Islet precursor cell (in vitro differentiated cells): ENCODE results near the gene MGLL.

Source experiments
- DNase-seq: peaks from one replicate; pipeline ENCODE4 v3.0.0-alpha.2; 2018

MGLL gene

DNA sequence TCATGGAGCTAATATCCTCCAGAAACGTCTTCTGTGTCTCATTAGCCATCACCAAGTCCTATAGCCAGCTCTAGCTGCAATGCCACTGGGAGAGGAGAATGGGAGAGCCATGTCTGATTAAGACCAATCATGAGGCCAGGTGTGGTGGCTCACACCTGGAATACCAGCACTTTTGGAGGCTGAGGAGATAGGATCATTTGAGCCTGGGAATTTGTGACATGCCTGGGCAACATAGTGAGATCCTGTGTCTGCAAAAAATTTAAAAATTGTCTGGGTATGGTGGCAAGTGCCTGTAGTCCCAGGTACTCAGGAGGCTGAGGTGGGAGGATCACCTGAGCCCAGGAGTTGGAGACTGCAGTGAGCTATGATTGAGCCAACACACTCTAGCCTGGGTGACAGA, 13.1 kb downstream of the MGLL start:
- no peak for DNase-seq

DNA sequence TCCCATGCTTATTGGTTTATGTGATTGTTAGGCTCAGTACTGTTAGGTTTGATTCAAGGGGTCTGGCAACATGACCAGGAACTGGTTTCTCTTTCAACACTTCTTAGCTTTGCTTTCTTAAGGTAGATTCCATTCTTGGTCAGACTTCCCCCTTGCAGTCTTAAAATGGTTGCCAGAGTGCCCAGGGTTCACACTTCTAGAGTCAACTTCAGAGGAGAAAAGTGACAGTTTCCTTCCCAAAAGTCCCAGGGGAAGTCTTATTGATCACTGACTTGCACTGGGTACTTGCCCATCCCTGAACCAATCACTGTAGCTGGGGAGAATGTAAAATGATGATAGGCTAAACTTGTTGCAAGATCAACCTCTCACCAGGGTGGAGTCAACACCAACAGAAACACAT, 14.1 kb downstream of the MGLL start:
- no peak for DNase-seq

DNA sequence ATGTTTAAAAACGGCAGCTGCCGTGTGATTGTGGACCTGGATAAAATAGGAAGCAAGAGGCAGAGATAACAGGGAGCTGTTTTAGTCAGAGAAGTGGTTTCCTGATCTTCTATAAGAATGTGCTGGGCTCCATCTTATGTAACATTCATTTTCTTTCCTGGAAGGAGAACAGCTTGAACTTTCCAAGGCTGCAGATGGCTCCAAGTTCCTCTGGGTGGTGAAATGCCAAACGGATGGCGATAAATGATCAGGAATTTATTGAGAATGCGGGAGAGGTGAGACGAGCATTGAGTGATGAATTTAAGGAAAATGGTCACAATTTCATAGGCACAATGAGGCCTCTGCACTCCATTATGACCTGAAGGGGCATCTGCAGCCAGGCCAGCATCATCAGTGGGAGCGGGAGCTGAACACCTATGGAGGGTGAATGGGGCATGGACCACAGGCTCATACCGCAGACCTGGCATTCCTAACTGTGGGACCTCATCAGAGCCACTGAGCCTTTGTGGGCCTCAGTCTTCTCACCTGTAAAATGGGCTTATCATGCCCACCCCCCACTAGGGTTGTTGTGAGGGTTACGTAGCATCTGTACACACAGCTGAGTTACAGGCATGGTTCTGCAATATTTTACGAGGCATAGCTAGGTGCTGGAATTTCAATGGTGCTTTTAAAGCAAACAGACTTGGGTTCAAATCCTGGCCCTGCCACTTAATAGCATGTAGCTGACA, 17.1 kb downstream of the MGLL start:
- no peak for DNase-seq

DNA sequence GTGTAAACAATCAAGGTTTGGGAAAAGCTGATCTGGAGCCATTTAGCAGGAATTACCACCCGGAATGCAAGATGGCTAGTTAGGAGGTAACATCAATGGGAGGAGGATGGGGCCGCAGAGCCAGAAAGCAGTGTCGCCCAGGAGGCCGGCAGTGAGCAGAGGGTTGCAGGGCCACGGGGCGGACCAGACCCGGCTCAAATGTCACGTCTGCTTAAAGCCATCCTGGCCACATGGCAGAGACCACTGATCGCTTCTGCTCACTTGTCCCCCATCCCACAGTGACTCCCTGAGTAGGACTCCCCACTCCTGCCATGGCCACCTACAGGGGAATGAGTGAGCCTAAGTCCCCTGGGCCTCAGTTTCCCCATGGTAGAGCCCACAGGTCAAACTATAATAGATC, 18.2 kb downstream of the MGLL start:
- DNase-seq: no peak

DNA sequence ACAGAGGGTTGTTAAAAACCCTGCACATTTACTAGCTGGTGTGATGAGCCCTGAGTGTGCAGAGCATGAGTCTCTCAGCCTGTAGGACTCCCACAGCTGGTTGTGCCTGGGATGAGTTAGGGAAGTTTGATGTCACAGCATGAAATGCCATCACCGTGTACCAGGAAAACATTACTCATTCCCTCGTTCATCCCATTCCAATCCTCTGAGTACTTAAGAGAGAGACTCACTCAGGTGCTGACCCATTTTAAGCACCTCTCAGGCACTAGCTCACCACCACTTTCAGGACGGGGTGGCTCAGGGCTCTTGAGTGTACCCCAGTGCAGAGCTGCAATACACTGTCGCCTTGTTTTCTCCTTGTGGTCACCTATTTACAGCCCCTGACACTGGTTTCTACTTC, 18.7 kb downstream of the MGLL start:
- DNase-seq: peak; percentile 87

DNA sequence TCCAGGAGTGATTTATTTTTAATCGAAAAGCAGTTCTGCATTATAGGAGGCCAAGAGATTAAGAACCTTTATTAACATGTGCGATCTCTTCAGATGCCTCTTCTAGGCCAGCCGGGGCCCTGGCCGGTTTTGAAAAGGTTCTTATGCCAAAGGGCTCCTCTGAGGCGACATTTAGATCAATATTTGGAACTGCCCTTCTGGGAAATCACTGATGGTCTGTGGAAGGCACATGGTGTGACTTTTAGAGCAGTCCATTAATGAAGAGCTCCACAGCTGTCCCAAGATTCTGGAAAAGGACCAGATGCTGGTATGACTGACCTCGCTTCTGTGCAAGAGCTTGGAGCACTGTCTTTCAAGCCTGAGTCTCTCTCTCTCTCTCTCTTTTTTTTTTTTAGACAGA, 19.7 kb downstream of the MGLL start:
- no peak for DNase-seq

DNA sequence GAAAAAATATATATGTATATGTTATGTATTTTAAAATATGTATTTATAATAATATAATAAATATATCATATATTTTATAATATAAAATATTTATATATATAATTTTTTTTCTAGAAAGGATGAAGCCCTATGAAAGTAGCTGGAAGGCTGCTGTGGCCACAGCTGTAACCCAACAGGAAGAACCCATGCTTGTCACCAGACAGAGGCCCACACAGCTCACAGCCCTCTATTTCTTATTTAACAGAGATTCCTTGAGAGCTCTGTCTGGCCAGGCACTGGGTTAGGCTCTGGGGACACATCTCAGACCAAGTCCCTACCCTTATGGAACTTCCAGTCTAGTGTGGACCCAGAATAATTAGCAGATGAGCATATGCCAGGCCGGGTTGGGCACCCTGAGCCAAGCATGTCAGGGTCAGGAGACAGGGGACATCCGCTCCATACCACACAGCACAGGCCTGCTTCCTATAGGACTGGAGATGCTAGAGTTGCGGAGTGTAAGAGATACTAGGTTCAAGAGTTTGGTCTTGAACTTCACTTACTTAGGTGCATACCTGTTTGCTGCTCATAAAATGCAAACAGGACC, 20.5 kb downstream of the MGLL start:
- no peak for DNase-seq

DNA sequence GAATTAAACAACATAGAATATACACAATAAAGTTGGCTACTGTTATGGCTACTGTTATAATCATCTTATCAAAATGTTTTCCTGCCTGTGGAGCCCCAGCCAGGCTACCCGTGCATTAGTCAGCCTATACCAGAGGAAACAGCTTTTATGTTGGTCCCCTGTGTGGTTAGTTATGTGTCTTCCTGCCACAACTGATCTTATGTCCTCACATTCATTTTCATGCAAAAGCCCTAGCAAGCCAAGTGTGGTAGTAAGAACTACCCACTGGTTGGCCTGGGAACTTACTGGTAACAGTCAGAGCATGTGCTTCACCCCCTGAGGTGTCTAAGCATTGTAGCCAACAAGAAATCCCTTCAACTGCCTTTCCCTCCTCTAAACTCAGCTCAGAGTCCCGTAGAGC, 21.8 kb downstream of the MGLL start:
- no peak for DNase-seq

DNA sequence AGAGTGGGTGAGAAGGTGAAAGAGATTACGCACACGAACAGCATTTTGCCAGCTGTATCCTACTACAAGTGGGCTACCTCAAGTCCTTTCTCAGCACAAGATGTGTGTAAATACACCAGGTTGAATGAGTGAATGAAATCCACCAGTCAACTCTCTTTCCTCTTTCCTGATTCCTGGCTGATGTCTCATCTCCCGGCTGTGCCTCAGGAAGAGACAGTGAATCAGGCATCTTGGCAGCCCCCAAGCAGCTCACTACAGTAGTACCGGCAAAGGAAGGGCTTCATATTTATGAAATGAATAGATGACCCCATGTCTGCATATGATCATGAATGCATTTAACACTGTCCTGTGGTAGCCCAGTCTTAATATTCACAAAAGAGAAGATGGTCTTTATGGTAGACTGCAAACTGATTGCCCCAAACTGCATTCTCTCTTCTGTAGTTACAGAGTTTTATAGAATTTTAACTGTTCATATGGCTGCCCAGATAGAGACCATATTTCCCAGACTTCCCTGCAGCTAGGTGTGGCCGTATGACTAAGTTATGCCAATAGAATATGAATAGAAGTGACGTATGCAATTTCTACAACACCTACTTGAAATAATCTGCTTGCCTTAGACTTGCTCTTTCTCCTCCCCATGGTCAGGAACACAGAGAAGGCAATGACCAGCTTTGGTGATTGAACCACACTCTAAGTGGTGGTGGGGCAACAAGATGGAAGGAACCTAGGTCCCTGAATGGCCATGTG, 22.7 kb downstream of the MGLL start:
- no peak for DNase-seq

DNA sequence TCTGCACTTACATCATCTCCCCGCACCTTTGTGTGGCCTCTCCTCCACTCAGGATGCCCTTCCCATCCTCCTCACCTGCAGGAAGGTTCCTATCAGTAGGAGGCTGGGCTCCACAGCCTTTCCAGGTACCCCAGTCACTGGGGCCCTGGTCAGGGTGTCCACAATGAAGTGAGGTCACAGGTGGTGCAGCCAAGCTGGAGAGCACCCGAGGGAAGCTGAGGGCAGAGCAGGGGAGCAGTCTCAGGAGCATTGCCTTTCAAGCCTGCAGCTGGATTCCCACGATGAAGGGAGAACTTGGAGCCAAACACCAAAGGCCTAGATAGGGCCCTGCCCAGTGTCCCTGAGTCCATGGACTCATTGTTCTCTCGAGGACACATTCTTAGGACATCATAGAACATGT, 23.6 kb downstream of the MGLL start:
- no peak for DNase-seq

DNA sequence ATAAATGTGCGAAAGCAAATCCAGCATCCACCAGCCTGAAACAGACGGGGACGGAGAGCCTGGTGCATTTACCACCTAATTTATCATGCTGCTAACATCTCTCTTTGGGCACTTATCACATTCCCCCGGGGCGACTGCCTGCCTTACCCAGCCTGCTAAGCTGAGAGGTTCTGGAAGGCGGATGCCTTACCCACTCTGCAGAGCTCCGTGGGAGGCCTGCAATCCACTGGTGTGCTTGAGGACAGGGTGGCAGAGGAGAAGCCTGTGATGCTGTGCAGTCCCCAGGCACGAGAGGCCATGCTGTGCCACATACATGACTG, 25.5 kb downstream of the MGLL start:
- no peak for DNase-seq

DNA sequence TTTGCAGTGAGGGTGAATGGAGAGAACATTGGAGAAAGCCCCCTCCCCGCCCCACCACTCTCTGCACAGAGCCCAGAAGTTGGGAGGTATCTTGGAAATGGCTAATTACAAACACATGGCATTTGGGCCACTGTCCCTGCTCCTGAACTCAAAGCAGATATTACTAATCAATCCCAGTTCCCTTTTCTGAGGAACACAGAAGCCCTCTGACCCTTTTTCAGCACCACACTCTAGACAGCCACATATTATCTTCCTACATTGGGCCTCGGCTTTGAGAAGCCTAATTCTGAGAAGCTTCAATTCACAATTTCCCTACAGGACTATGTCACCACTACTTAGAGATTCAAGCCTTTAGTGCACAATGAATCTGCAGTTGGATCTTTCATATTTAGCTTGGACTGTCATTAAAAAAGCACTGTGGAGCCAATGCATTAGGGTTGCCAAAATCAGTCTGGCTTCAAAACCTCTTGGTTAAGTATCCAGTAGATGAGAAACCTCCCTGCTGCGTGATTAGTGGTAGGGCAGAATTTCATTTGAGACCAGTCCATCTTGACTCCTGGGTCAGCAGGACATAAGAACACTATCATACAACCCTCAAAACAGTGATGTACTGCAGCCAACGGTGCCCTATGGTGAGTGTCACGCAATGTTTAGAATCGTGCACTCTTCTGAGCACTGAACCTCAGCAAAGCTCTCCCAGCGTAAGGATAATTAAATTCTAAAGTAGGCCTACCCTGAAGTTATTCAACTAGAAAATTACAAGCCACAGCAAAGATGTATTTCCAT, 26.1 kb downstream of the MGLL start:
- no peak for DNase-seq

DNA sequence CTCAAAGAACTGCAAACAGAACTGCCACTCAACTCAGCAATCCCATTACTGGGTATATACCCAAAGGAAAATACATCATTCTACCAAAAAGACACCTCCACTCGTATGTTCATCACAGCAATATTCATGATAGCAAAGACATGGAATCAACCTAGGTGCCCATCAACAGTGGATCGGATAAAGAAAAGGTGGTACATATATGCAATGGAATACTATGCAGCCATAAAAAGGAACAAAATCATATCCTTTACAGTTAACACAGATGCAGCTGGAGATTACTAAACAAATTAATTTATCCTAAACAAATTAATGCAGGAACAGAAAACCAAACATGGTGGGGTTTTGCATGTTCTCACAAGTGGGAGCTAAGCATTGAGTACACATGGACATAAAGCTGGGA, 27.3 kb downstream of the MGLL start:
- no peak for DNase-seq

DNA sequence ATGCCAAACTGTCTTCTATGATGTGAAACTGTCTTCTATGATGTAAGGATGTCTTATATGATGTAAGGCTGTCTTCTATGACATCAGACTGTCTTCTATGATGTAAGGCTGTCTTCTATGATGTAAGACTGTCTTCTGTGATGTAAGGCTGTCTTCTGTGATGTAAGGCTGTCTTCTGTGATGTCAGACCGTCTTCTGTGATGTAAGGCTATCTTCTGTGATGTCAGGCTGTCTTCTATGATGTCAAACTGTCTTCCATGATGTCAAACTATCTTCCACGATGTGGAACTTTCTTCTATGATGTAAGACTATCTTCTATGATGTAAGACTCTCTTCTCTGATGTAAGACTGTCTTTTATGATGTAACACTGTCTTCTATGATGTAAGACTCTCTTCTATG, 27.9 kb downstream of the MGLL start:
- DNase-seq: no peak

DNA sequence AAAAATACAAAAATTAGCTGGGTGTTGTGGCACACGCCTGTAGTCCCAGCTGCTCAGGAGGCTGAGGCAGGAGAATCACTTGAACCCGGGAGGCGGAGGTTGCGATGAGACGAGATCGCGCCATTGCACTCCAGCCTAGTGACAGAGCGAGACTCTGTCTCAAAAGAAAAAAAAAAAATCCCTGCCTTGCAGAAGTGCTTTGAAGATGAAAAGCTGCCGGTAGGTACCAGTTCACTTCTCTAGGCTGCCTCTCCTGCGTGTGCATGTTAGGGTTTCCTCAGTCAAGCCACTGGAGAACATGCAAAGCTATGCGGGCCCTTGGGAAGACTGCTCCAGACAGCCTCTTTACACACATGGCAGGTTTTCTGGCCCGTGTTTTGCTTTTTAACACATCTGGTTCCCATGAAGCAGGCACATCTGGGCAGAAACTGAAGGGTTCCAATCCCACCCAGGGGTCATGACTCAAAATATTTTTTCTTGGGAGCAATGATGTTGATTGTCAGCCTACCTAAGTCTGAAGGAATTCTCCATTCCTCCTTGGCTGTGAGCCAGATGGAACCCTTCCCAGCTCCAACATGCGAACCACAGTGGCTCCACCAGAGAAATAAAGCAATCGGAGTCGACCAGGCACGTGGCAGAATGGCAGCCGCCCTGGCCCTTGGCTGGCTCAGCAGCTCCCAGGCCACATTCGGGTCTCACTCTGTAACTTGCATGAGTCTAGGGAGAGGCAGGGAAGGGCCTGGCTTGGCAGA, 29.6 kb downstream of the MGLL start:
- no peak for DNase-seq

DNA sequence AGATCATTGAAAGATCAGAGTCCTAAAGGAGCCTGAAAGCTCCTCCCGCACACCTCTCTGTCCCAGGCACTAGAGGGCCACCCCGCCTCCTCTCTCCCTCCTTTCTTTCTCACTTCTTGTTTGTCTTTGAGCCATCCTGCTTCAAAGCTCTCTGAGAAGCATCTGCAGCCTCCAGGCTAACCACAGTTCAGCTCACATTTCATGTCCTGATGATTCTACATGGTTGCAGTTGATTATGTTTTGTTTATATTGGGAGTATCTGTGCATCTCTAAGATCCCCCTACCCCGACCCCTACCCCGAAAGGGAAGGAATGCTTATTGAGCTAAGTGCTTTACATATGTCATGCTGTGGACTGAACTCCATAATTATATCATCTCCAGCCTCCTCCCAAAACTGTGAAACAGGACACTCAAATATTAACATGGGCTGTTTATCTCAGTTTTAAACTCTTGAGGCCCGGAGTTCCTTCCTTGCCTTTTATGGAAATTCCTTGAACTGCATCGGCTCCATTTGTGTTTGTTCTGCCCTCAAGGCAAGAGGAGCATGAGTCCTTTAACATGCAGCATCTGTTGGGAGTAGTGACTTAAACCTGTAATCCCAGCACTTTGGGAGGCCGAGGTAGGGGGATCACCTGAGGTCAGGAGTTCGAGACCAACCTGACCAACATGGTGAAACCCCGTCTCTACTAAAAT, 30.9 kb downstream of the MGLL start:
- DNase-seq: peak; percentile 86

DNA sequence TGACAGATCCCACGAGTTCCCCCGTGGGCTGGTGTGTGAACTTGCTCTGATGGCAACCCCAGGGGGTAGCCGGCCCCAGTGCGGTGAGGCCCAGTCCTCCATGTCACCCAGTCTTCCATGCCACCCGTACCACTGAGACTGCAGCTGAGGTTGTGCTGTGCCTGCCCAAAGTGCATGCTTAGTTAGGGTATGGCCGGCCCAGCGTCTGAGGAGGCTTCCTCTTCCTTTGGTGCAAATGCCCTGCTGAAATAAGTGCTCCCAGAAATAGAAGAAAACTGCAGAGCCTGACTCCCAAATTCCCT, 31.5 kb downstream of the MGLL start:
- DNase-seq: no peak

DNA sequence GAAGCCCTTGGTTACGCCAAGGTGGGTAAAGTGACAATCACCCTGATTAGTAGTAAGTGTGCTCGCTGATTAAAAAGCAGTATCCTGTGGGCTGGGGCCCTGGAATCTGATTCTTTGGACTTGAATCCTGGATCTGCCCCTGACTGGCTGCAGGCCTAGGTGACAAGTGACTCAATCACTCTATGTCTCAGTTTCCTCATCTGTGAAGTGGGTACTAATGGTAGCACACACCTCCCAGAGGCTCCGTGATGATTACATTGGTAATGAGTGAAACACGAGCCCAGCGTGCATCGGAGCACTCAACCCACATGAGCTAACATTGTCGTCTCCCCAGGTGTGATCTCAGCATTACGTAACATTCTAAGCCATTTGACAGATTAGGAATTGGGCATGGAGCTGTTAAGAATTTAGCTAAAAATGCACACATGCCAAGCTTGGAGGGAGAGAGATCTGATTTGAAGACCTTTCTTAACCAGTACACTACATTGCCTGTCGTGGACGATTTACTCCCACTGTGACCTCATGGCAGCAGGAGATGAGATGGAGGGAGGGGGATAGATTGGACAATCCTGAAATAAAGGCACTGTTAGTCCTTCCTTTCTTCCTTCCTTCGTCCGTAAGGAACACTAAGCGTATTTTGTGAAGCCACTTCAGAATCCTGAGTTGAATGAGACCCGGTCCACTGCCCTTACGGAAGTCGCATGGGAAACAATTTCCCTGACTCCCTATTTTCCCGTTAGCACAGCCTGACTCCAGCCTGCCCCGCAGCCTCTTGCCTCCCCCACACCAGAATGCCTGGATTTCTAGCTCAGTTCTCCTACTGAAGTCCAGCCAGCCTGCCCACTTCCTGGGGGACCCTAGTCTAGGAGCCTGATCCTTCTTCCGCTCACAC, 32.1 kb downstream of the MGLL start:
- no peak for DNase-seq

DNA sequence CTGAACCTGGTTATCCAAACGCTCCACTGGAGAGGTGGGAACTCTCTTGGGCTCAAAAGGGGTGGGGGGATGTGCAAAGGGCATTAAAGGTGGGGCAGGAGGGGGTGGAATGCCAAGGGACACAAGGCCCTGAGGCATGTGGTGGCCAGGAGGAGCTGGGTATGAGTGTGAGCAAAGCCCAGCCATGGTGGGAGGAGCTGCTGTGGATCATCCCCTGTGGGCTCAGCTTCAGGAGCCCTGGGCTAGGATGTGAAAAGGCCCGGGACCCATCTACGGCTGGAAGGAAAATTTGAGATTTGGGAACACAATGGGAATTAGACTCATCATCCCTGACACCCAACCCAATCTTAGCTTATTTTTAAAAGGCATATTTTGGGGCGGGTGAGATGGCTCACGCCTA, 33.3 kb downstream of the MGLL start:
- no peak for DNase-seq

DNA sequence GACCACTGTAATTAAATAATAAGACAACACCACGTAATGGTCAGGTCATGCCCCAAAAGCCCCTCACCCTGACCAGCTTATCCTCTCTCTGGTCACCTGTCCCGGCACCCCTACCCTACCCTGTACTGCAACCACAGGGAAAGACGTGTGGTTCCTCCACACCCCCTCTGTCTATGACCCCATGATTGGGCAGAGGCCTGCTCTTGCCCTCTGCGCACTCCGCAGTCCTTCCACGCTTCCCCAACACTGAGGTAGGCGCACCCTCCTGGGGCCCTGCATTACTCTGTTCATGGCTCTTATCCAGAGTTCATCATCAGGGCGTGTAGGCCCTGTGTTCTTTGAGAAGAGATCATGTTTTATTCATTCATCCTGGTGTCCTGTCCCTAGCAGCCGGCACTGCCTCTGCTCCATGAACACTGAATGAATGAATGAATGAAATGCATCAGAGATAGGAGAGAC, 33.8 kb downstream of the MGLL start:
- DNase-seq: no peak

DNA sequence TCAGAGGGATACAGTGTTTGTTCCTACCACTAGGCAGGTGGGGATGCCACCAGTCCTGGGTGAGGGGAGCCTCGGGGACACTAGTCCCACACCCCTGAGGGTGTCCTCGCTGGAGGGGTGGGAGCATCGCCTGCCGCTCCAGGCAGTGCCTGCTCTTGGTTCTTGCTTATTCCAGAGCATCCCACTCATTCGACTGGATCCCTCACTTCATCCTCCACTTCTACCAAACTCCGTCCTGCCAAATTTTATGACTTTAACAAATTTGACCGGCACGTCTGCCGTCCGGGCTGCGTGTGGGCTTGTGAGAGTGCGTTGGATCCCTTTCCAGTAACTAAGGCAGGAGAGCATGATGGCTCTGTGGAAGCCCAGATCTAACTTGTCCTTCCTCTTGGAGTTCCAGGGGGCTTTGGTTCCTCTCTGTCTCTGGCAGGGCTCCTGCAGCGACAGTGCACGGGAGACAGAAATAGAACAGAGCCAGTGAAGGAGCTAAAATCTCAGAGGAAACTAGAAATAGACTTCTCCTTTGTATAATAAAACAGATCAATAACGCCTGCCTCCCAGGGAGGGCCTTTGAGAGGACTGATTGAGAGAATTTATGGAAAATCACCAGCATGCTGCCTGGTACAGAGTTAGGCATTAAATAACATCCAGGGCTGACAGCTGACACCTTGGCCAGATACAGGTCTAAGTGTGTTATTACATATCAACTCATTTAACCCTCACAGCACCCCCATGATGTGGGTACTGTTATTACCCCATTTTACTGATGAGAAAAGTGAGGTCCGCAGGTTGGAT, 34.5 kb downstream of the MGLL start:
- DNase-seq: no peak
